Skeletal muscle cell (primary cell): Measurements from ENCODE around the gene SLC12A5.

Experiments used
- DNase-seq: peaks from one replicate; pipeline ENCODE4 v3.0.0-alpha.2; 2010; ENCODE audit warnings: low read depth
- H3K4me3 ChIP-seq: 2 replicates; pipeline ENCODE4 v1.5.1; 2011; ENCODE audit warnings: low read depth, mild to moderate bottlenecking, control low read depth, low read length, moderate library complexity

Gene SLC12A5

GRCh38 chr20:46049190-46049589 lies 20.2 kb downstream of the SLC12A5 start:
- DNase-seq, result no peak
- no peak overlapping the region for H3K4me3 ChIP-seq

GRCh38 chr20:46049815-46050214 lies 20.8 kb downstream of the SLC12A5 start:
- H3K4me3 ChIP-seq, result no peak overlapping the region
- DNase-seq, result no peak

GRCh38 chr20:46050444-46050843 lies 21.4 kb downstream of the SLC12A5 start:
- DNase-seq, result no peak
- no peak overlapping the region for H3K4me3 ChIP-seq

- H3K4me3 ChIP-seq, result no peak overlapping the region
- DNase-seq, result no peak
Measured at GRCh38 chr20:46050885-46051284, 21.9 kb downstream of the SLC12A5 start.

GRCh38 chr20:46051556-46052308 lies 22.7 kb downstream of the SLC12A5 start:
- H3K4me3 ChIP-seq, result no peak overlapping the region
- DNase-seq, result no peak

GRCh38 chr20:46053416-46053815 lies 24.4 kb downstream of the SLC12A5 start:
- DNase-seq, result no peak
- H3K4me3 ChIP-seq, result no peak overlapping the region

GRCh38 chr20:46054606-46055005 lies 25.6 kb downstream of the SLC12A5 start:
- H3K4me3 ChIP-seq, result no peak overlapping the region
- DNase-seq, result no peak

GRCh38 chr20:46055269-46055668 lies 26.3 kb downstream of the SLC12A5 start:
- no peak overlapping the region for H3K4me3 ChIP-seq
- DNase-seq, result no peak

- H3K4me3 ChIP-seq, result no peak overlapping the region
- no peak for DNase-seq
Measured at GRCh38 chr20:46056027-46056833, 27.2 kb downstream of the SLC12A5 start.

GRCh38 chr20:46056970-46057855 lies 28.2 kb downstream of the SLC12A5 start:
- peak overlapping the region; percentile 39 for H3K4me3 ChIP-seq
- no peak for DNase-seq

GRCh38 chr20:46057856-46058598 lies 29.0 kb downstream of the SLC12A5 start:
- peak overlapping the region; percentile 39 for H3K4me3 ChIP-seq
- no peak for DNase-seq

- H3K4me3 ChIP-seq, result peak overlapping the region; percentile 39
- no peak for DNase-seq
Measured at GRCh38 chr20:46058599-46059281, 29.7 kb downstream of the SLC12A5 start.

- DNase-seq, result no peak
- H3K4me3 ChIP-seq, result no peak overlapping the region
Measured at GRCh38 chr20:46060301-46060881, 31.4 kb downstream of the SLC12A5 start.

- no peak overlapping the region for H3K4me3 ChIP-seq
- no peak for DNase-seq
Measured at GRCh38 chr20:46060975-46061374, 32.0 kb downstream of the SLC12A5 start.

- H3K4me3 ChIP-seq, result no peak overlapping the region
- DNase-seq, result no peak
Measured at GRCh38 chr20:46062151-46062550, 33.1 kb downstream of the SLC12A5 start.

GRCh38 chr20:46062621-46063020 lies 33.6 kb downstream of the SLC12A5 start:
- H3K4me3 ChIP-seq, result no peak overlapping the region
- DNase-seq, result no peak

GRCh38 chr20:46063151-46063550 lies 34.1 kb downstream of the SLC12A5 start:
- H3K4me3 ChIP-seq, result no peak overlapping the region
- no peak for DNase-seq

GRCh38 chr20:46063652-46064054 lies 34.6 kb downstream of the SLC12A5 start:
- H3K4me3 ChIP-seq, result no peak overlapping the region
- DNase-seq, result no peak
